NCI-H446 treated with DMSO at 0.1 percent for 48 hours (cell line): ENCODE data around the gene ZNF764.
"Not testable (repeated sequence)": the region's sequence is repeated elsewhere in the genome, so short reads cannot be mapped to it uniquely, and the experiment has no call there.

Experiments used
- DNase-seq: peaks from one replicate; lab custom pipeline; 2025; lab: John Stamatoyannopoulos, UW

The ZNF764 gene

GRCh38 chr16:30548416-30549253 lies 9.5 kb downstream of the ZNF764 start:
- DNase-seq, result no peak

DNA sequence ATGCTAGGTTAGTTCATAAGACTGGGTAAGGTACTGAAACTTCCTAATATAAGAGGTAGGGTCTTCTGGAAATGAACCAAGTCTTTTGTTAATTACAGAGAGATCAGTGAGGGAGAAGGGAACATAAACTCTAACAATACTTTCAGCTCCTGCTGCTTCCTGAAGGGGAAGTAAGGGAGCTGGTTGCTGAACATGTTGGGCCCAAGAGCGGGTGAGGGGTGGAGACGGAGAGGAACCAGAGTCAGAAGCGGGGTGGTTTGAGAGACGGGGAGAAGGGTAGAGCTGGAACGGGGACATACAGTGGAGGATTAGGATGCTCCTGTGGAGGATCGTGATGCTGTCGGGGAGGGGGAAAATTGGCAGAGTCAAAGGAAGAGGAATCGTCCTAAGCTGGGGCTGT lies 12.1 kb downstream of the ZNF764 start:
- no peak for DNase-seq

GRCh38 chr16:30543067-30543466 lies 15.1 kb downstream of the ZNF764 start:
- DNase-seq, result no peak

- no peak for DNase-seq
Measured at GRCh38 chr16:30541502-30542329, 16.5 kb downstream of the ZNF764 start.

- DNase-seq, result not testable (repeated sequence)
Measured at GRCh38 chr16:30540916-30541464, 17.2 kb downstream of the ZNF764 start.

GRCh38 chr16:30539986-30540526 lies 18.1 kb downstream of the ZNF764 start:
- not testable (repeated sequence) for DNase-seq

DNA sequence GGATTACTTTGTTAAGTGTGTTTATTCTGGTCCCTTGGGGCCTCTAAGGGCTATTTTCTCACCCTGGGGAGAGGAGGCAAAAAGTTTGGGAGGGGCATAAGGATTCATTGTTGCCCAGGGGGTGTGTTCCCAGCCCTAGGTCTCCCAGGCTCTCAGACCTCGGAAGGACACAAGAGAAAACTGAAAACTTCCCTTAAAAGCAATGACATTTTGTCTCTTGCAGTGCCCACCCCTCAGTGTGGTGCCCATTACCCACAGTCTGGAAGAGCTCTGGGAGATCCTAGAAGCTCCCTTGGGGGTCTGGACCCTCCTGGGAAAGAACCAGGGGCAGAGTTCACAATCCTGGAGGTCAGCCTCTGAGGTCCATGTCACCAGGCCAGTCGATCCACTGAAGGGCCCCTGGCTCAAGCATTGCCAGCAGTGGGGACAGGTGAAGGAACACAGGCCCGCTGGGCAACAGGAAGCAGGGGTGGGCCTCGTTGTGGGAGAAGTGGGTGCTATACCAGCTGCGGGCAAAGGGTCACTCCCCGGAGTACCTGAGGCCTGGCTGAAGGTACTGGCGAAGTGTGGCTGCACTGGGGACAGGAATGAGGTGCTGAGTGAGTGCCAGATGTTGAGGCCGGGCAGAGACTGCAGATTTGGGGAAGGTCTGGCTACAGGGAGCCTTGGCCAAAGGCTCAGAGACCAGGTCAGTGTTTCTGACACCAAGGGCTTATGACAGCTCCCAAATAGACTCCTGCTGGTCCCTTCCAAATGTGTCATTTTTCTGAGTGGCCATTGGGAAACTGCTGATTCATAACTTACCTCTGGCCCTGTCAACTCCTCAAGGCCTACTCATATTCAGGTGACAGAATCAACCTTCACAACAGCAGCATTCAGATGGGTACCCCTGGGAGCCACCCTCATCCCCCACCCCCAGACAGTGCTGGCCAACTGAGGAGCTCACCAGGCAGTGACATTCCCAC lies 18.9 kb downstream of the ZNF764 start:
- DNase-seq, result no peak

DNA sequence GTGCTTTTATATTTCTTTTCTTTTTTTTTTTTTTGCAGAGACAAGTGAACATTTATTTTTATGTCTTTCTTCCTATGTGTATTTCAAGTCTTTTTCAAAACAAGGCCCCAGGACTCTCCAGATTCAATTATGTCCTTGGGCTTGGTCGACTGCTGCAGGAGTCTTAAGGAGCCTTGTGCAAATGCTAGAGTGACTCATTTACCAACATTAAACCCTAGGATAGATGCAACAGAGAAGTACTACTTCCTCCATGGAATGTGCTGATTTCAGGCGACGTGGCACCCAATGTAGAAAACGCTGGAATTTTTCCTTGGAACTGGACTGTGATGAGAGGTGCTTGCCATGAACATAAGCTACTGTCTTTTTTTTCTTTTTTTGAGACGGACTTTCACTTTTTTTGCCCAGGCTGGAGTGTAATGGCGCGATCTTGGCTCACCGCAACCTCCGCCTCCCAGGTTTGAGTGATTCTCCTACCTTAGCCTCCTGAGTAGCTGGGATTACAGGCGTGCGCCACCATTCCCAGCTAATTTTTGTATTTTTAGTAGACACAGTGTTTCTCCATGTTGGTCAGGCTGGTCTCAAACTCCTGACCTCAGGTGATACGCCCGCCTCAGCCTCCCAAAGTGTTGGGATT lies 21.7 kb downstream of the ZNF764 start:
- not testable (repeated sequence) for DNase-seq

DNA sequence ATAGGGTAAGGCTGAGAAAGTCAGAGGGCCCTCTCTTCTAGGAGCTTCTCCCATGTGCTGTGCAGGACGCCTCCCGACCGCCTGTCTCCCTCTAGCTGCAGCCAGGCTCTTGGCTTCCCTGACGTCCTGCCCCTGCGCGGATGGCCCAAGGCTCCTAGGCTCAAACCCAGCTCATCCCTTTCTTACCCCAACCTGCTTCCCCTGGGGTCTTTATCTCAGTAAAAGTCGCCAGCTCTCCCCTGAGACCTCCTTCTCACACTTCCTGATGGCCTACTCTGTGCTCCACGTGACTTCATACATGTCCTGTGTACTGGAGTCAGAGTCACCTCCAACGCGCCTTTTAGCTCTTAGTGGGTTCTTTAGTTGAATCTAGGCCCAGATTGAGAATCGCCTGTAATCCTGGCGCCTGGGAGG lies 22.4 kb downstream of the ZNF764 start:
- DNase-seq, result no peak

GRCh38 chr16:30535106-30535776 lies 22.9 kb downstream of the ZNF764 start:
- DNase-seq, result no peak

DNA sequence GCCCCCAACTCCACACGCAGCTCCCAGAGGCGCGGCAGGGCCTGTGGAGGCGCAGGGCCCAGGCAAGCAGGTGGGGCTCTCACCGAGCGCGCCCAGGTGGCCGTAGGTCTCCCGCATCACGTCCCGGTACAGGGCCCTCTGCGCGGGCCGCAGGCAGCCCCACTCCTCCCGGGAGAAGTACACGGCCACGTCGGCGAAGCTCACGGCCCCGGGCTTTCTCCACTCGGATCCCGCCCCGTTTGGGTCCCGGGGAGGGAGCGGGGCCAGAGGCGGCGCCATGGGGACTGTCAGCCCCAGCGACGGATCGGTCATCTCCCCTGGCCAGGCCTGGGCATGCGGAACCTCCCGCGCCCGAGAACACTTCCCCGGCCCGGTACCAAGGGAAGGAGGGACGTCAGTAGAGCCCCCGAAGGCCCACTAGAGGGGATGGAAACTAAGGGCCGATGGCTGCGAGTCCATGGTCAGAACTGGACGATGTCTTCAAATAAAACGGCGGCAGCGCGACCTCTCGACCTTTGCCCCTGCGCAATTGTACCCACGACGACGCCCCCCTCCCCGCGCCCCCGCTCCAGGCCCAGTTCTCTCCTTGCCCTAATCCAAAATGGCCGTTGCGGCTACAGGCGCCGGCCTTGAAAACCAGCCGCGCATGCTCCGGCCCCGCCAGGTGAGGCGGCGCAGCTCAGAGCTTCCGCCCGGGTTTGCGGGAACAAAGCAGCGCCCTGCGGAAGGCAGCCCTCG lies 23.6 kb downstream of the ZNF764 start, which contains the start of gene ZNF747:
Gene ZNF747, minus strand, starts transcription at position 491 of the 738 bp plus-strand sequence. Its CDS starts 179 bp downstream, at position 312.
- DNase-seq, result peak; percentile 41

GRCh38 chr16:30533748-30534367 lies 24.3 kb downstream of the ZNF764 start:
- no peak for DNase-seq

GRCh38 chr16:30533146-30533522 lies 25.0 kb downstream of the ZNF764 start:
- DNase-seq, result no peak

DNA sequence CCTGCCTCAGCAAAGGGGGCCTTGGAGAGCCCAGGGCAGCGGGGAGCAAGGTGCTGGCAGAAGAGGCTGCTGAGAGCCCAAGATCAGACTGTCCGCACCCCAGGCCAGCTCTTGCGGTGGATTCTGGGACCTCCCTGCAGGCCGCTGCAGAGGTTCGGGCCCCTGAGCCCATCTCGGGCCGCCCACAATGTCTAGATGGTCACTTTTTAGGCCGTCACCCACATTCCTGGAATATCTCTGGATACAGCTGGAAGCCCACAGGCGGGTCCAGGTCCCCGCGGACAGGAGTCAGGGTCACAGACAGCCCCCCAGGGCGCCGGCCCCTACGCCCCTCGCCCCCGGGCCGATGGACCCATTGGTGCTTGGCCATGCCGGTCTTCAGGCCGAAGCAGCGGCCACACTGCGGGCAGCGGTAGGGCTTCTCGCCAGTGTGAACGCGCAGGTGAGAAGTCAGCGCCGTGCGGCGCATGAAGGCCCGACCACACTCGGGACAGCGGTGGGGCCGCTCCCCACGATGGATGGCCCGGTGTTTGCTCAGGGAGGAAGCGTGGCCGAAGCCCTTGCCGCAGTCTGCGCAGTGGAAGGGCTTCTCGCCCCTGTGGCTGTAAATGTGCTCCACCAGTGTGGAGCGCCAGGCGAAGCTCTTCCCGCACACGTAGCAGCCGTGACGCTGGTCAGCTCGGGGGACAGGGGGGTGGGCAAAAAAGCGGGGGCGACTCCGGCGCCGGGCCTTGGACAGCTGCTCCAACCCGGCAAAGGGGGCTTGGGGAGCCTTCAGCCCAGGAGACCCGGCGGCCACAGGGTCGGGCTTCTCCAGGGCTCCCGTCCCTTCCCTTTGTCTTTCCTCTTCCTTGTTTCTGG lies 25.7 kb downstream of the ZNF764 start:
- no peak for DNase-seq

DNA sequence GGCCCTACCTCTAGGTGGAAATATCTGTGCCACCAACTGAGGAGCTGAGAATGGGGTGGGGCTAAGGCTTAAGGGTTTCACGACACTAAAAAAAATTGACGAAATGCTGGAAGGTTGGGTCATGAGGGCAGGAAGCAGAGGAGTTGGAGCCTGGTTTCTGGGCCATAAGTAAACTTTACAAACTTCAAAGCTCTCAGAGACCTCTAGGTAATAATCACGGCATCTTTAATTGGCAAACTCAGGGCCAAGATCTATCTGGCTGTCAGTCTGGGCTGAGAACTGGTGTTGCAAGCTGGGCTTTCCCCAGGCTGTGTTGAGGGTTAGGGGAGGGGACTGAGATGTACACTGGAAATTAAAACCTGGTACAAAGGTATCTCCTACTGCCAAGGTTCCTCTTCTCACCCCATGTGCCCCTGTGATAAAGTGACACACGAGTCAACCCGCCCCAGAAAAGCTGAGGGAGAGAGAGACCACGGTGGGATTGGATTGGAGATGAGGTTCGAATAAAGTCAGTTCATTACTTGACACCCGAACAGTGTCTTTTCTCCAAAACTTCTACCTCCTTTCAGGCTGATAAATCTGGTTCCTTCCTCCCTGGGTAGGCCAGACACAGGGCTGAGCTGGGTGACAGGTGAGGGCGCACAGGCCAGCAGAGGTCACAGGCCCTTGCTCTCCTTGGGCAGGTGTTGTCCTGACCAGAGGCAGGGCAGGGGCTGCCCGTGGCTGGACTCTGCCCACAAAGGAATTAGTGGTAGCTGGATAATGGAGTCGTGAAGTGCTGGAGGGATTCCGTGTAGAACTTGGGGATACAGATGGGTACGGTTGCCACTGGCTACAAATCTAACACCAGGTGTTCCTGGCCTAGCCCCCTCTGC lies 27.8 kb downstream of the ZNF764 start:
- DNase-seq, result no peak

GRCh38 chr16:30528799-30529457 lies 29.2 kb downstream of the ZNF764 start:
- no peak for DNase-seq
